Motor neuron (in vitro differentiated cells): Measurements from ENCODE around the gene TPSAB1. TPM values are rescaled to one million over a fixed set of nuclear protein-coding genes. Genes with fewer than 3 reads are reported as not detected.
"Not testable (repeated sequence)": the region's sequence is repeated elsewhere in the genome, so short reads cannot be mapped to it uniquely, and the experiment has no call there.

Source experiments
- ATAC-seq, 8 experiments: fragments of 200-7000 bp; cut with Tn5 transposase; replicated peaks in 6 of 8; 2 replicates each; pipeline ENCODE4 v1.8.0; 2021; ENCODE audit warnings: mild to moderate bottlenecking in 8 of 8, moderate library complexity in 8 of 8
- H3K27ac ChIP-seq, 2 donors: fragments of 250-450 bp; sonication (Bioruptor Pico); 2 replicates each; pipeline ENCODE4 v1.9.0; 2021; ENCODE audit warnings: antibody characterized with exemption in 2 of 2, mild to moderate bottlenecking in 2 of 2, moderate library complexity in 1 of 2
- H3K4me1 ChIP-seq, 2 donors: fragments of 250-450 bp; sonication (Bioruptor Pico); replicated peaks in 1 of 2; 2 replicates each; pipeline ENCODE4 v1.6.1; 2021; ENCODE audit warnings: antibody characterized with exemption in 2 of 2, mild to moderate bottlenecking in 2 of 2, moderate library complexity in 1 of 2
- H3K4me3 ChIP-seq, 5 donors: fragments of 250-450 bp; sonication (Bioruptor Pico); 2 replicates each; pipeline ENCODE4 v1.9.0; 2021; ENCODE audit warnings: antibody characterized with exemption in 5 of 5, mild to moderate bottlenecking in 5 of 5, moderate library complexity in 4 of 5
- WGBS, 10 experiments: fragments of 450-650 bp; shearing (Covaris generic); methylation state at CpG; one replicate each; pipeline ENCODE4 v1.0.0; 2022; 5-methylcytosine and 5-hydroxymethylcytosine counted together
- in situ Hi-C, 9 experiments: fragments of 400-800 bp; cut with MboI; loops; one replicate each; pipeline ENCODE4 v1.15.0; 2021; ENCODE audit warnings: low sequenced_read_pairs in 9 of 9, low pct_unique_long_range_greater_than_20kb in 2 of 9; ENCODE audit not compliant: unreplicated experiment in 9 of 9
- total RNA-seq, 8 experiments: library from RNA; unstranded; fragments of 300-600 nt; gene quantifications; 2 replicates each; pipeline versions ENCODE4 v1.2.3 to v1.2.4, GENCODE V29; 2022

Gene TPSAB1
- total RNA-seq, 8 experiments from 2014 or later: 0.31 to 0.81 (median 0.46) TPM; not detected in 4

GRCh38 chr16:1221628-1222552, 18.6 kb upstream of the TPSAB1 start:
- no peaks in the 10 kb centered on the region for H3K4me1 ChIP-seq
- no peak overlapping the region for H3K27ac ChIP-seq
- in situ Hi-C loops: no loop called here
- 20 to 98% (median 60%) methylated on average over 1 to 17 of the region's 40 CpGs; no CpG with 5 or more reads in 5 of the 10 experiments for WGBS, 10 experiments
- peak in 1 of 8 experiments; percentile 65 for ATAC-seq
- no peak overlapping the region for H3K4me3 ChIP-seq

DNA sequence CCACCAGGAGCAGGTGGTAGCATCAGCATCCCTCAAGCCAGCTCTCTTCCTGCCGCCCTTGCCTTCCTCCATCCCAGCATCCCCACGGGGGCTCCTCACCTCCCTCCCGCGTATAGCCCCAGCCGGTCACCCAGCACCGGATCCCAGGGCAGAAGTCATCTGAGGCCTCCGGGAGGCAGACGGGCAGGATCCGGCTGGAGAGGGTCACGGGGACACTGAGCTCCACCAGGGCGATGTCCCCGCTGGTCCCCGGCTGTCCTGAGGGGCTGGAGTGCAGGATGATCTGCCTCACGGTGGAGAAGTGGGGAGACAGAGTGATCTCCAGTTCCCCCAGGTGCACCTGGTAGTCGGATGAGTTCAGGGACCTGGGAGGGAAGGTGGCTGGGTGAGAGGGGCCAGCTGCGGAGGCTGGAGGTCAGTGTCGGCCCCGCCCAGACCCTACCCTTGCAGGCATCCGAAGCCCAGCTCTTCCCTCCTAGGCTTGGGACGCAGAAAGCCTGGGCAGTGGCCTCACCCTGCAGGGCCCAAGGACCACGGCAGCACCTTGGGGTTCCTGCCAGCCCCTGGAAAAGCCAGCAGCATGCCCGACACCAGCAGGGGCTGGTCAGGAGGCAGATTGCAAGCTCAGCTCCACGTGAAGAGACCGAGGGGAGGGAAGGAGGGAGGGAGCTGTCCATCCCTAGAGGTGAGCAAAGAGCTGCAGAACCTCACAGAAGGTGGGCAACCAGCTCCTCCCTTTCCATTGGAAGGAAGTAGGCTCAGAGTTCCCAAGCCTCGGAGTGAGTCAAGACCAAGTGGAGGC, 17.8 kb upstream of the TPSAB1 start:
- Histone ChIP-seq H3K4me3 (no peak overlapping the region), H3K27ac (no peak overlapping the region), H3K4me1 (no peaks in the 10 kb centered on the region)
- peak in 1 of 8 experiments; percentile 9 for ATAC-seq
- in situ Hi-C loops: no loop called here
- 50 to 92% (median 58%) methylated on average over 1 to 6 of the region's 25 CpGs; no CpG with 5 or more reads in 6 of the 10 experiments for WGBS, 10 experiments

GRCh38 chr16:1223355-1224214, 16.9 kb upstream of the TPSAB1 start:
- in situ Hi-C loops: no loop called here
- no peak for ATAC-seq
- WGBS, 10 experiments: 60 to 92% (median 80%) methylated on average over 1 to 8 of the region's 38 CpGs; no CpG with 5 or more reads in 5 of the 10 experiments
- Histone ChIP-seq H3K27ac (no peak overlapping the region), H3K4me3 (no peak overlapping the region), H3K4me1 (no peaks in the 10 kb centered on the region)

DNA sequence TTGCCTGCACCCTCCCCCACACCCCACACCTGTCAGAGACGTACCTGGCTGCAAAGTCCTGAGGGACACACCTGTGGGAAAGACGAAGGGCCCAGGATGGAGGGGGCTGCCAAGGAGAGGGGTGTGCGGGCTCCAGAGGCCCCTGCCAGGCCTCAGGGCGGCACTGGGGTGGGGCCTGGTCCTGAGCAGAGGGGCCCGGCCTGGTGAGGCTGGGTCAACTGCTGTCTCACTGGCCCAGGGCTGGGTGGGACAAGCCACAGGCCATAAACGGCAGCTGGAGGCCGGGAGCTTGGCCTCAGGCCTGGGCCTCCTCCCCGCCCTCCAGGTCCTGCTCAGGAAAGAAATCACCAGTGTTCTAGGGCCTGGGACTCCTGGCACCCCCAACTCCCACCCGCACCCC, 15.9 kb upstream of the TPSAB1 start:
- WGBS, 10 experiments: 44% methylated on average over 2 of the region's 9 CpGs; no CpG with 5 or more reads in 9 of the 10 experiments
- peak in 2 of 8 experiments; percentile 2 to 21 for ATAC-seq
- Histone ChIP-seq H3K4me1 (no peaks in the 10 kb centered on the region), H3K27ac (no peak overlapping the region), H3K4me3 (no peak overlapping the region)
- in situ Hi-C loops: no loop called here

DNA sequence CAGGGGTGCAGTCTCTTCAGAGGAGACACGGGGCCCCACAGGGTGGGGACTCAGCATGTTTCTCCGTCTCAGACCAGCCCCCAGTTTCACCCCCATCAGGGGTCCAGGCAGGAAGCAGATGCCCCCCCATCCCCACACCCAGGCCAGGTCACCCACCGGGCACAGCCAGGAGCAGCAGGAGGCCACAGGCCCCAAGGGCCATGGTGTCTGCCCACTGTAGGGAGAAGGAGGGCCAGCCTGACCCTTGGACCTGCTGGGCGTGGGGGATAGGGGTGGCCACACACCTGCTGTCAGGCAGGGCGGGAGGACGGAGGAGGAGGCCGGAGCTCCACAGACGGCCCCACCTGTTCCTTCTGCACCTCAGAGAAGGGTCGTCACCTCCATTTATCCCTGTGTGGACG, 15.5 kb upstream of the TPSAB1 start, which contains the start of gene TPSG1:
Gene TPSG1, minus strand, starts transcription at position 218 of the 401 bp plus-strand sequence. Its CDS starts 16 bp downstream, at position 202.
- H3K27ac ChIP-seq: no peak within 1 kb of the TSS
- in situ Hi-C loops: no loop called here
- no peak within 1 kb of the TSS for H3K4me3 ChIP-seq
- no peaks in the 10 kb centered on the region for H3K4me1 ChIP-seq
- WGBS, 10 experiments: 86% methylated on average over 1 of the region's 10 CpGs; no CpG with 5 or more reads in 9 of the 10 experiments
- no peak for ATAC-seq

GRCh38 chr16:1225728-1226311, 14.7 kb upstream of the TPSAB1 start:
- H3K4me3 ChIP-seq, in situ Hi-C loops, H3K27ac ChIP-seq, H3K4me1 ChIP-seq: not testable (repeated sequence)
- peak in 5 of 8 experiments; percentile 3 to 40 (median 20) for ATAC-seq
- WGBS, 10 experiments: 0% methylated on average over 2 of the region's 24 CpGs; no CpG with 5 or more reads in 9 of the 10 experiments

DNA sequence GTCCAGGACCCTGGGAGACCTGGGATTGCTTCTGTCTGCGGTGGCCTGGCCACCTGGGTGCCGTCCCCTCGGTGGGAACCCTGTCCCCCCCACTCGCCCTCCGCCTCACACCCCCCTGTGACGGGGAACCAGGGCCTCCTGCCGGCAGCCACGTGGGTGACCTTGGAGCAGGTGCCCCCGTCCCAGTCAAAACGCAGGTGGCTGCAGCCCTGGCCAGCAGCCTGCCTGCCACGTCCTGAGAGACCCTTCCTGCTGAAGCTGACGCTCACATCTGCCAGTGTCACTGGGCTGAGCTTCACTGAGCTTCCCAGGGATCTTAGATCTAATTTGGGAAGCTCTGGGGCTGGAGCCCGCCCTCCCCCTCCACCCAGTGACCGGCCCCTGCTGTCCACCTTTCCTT, 13.8 kb upstream of the TPSAB1 start:
- H3K27ac ChIP-seq, in situ Hi-C loops, H3K4me3 ChIP-seq, H3K4me1 ChIP-seq, ATAC-seq: not testable (repeated sequence)
- no CpG with 5 or more reads among the region's 14 CpGs for WGBS, 10 experiments

- H3K4me1 ChIP-seq, in situ Hi-C loops, H3K27ac ChIP-seq, H3K4me3 ChIP-seq, ATAC-seq: not testable (repeated sequence)
- WGBS, 10 experiments: no CpG with 5 or more reads among the region's 7 CpGs
Observed at GRCh38 chr16:1228227-1228626, 12.3 kb upstream of the TPSAB1 start.

- H3K4me1 ChIP-seq, in situ Hi-C loops, ATAC-seq, H3K27ac ChIP-seq, H3K4me3 ChIP-seq: not testable (repeated sequence)
- WGBS, 10 experiments: no CpG with 5 or more reads among the region's 13 CpGs
Observed at GRCh38 chr16:1229476-1229875, 11.0 kb upstream of the TPSAB1 start.

GRCh38 chr16:1230084-1230470, 10.4 kb upstream of the TPSAB1 start, which contains the start of gene TPSB2:
Gene TPSB2 (minus strand): TSS chr16:1230184. CDS start chr16:1229951, 233 bp downstream.
- ATAC-seq, H3K27ac ChIP-seq, H3K4me3 ChIP-seq, in situ Hi-C loops, H3K4me1 ChIP-seq: not testable (repeated sequence)
- WGBS, 10 experiments: no CpG with 5 or more reads among the region's 11 CpGs

DNA sequence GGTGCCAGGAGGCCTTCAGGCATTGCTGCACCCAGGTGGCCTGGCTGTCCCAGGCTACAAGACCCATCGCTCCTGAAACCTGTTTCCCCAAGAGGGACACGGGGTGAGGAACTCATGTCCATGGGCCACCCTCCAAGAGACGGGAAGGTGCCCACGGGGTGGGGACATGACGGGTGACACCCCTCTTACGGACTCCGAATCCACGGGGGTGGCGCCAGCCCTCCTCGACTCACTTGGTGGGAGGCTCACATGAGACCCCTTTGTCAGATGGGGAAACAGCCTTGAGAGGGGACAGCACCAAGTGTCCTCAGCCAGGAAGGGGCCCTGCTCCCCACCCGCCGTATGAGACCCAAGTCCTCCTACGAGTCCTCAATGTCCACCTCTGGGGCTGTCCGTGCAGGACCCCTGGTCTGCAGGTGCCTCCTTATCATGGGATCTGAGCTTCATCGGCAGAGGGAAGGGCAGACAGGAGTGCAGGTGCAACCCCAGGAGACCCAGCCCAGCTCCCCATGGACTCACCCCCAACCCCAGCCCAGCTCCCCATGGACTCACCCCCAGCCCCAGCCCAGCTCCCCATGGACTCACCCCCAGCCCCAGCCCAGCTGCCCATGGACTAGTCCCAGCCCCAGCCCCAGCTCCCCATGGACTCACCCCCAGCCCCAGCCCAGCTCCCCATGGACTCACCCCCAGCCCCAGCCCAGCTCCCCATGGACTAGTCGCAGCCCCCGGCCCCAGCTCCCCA, 9.9 kb upstream of the TPSAB1 start:
- in situ Hi-C loops, H3K4me3 ChIP-seq, H3K27ac ChIP-seq, H3K4me1 ChIP-seq, ATAC-seq: not testable (repeated sequence)
- WGBS, 10 experiments: 60% methylated on average over 1 of the region's 17 CpGs; no CpG with 5 or more reads in 9 of the 10 experiments
